GM21390 (cell line): Measurements from ENCODE around the gene PTPN14.
"Not testable (repeated sequence)": the region's sequence is repeated elsewhere in the genome, so short reads cannot be mapped to it uniquely, and the experiment has no call there.

ENCODE experiments used
- ATAC-seq: cut with Tn5 transposase; IDR thresholded peaks from one replicate; pipeline ENCODE4 v1.9.1; 2021; ENCODE audit not compliant: unreplicated experiment

PTPN14 gene

DNA sequence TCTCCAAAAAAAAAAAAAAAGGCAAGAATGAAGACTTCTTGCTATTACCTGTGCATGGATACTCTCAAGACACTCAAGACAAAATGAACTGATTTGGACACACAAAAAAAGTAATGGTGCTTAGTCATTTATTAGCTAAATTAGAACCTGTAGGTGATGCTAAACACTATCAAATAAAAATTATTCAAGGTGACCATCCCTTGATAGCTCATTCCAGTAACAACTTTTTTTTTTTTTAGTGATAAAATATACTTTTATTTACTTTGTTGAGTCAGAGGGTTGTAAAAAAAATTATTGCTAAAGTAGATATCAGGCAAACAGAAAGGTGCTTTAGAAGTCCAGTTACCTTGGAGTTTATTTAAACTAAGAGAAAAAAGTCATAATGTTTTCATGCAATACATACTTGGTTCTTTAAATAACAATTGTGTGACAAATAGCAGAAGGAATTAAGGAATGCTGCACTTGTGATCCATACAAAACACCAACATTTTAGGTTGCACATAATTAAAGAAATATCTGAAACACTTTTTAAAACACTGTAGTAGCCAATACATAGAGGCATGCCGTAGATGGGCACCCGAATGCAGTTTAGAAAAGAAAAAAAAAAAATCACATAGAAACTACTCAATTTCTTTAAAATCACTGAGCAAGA, 69.3 kb downstream of the PTPN14 start:
- ATAC-seq: not testable (repeated sequence)

DNA sequence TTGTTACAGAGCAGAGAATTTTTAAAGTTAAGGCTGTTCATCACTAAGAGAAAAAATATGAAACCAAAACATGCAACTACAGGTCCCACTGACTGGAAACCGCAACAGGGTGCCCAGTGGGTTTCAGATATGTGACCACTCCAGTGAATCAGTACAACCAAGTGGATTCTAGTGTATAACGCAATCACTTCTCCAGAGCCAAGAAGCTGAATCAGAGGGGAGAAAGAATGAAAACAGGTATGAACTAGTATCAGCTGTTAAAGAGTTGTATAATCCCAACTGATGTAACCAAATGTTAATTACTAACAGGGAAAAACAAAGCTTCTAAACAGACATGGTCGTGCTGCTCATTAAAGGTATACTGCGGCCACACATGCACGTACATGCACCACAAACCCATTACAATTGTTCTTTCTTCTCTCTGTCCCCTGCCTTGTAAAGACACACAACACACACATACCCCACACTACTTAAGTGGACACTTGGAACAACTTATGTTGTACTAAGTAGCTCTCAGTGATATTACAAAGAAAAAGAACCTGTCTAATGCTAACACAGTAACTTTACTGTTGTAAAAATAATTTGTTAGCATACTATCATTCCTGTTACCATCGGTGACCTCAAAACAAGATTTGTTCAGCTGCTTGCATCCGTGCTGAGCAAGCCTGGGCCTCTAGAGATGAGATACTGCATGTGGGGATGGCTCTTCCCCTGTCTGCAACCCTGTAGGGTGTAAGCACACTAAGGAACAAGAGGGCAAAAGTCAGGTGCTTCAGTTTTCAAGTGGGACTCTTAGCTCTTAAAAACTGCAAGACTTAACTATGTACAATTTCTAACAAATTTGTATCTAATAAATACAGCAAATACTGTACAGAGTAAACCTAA, 74.2 kb downstream of the PTPN14 start:
- ATAC-seq: no peak

DNA sequence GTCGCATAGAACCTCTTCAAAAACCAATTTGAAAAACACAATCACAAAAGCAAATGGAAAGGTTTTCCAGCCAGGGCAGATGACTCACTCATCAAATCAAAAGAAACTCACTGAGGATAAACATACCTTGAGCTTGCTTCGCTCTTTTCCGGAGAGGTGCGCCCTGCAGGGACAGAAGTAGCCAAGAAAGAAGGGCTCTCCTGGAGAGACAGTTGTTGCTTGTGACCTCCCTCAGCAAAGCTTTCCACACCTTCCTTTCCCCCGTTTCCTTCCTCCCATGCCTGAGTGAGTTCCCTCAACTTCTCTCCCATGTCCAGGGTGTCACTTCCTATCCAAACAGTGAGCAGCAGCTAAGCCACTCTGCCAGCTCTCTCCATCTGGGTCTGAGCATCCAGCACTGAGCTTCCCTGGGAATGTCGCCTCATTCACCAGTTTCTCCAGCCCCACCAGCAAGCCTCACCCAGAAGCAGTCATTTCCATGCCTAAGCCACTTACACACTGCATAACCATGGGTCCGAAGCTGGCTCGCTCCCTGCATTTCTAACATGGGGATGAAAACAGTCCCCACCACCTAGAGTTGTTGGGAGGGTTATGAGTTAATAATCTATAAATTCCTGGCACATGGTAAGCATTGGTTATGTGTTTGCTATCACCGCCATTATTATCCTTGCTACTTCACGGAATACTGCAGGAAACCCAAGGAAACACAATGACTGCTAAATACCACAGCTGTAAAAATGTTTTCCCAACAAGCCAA, 75.0 kb downstream of the PTPN14 start:
- no peak for ATAC-seq

DNA sequence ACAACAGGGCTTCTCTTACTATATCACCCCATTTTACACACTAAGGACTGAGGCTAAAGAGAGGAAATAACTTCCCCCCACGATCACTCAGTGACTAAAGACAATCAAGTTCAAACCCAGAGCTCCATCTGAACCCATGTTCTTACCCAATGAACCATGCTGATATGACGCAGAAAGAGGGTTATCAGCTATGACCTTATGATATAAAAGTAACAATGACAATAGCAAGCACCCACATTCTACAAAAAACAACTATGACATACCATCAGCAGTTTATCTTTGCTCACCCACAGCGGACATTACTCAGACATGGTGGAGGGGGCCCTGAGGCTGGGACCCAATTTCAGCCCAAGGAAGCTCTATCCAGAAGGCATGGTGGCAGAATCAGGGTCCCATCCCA, 75.7 kb downstream of the PTPN14 start:
- no peak for ATAC-seq

DNA sequence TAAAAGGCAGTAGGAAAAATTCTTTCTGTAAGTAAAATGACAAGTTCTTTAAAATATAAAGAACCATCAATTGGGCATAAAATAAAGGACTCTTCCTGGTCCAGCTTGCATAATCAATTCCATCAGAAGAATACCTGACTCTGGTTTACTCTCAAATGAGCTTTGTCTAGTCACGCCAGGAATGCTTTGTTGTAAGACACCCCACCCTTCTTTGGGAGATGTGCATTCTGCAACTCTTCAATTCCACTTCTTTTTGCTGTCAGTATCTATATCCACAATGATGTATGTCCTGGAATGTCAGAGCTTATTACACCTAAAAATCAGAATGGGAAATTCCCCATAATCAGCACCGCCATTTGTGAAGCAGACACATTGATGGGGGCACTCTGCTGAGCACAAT, 76.1 kb downstream of the PTPN14 start:
- no peak for ATAC-seq

DNA sequence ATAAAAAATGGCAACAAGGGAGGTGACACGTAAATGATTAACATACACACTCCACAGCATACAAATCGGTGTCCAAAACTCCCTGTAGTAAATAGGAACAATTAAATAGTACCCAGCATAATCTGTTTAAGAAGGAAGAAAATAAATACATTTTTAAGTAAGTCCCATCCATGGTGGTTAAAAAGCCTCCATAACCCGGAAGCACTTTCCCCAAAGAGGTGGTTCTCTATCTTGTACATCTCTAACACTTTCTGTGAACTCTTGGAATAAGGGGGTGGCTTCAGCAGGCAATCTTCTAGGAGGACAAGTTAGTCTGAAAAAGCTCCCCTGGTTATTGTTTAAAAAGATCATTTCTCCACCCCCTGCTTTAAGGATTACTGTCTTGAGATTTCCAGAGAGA, 76.9 kb downstream of the PTPN14 start:
- no peak for ATAC-seq

DNA sequence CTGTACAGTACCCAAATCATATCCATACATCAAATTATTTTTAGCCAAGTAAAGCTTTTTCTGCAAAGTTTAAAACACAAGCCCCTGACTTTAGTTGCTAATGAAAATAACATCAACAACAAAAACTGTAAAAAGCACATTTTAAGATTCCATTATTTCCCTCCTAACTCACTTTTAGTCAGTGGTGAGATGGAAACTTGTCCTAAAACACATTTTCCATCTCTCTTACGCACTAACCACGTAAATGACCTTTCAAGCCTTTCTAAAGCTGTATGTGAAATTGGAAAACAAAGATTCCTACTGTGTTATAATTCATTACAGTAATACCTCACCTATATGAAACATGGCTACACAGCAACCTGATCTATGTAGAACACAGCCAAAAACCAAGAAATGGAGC, 77.5 kb downstream of the PTPN14 start:
- ATAC-seq: no peak

DNA sequence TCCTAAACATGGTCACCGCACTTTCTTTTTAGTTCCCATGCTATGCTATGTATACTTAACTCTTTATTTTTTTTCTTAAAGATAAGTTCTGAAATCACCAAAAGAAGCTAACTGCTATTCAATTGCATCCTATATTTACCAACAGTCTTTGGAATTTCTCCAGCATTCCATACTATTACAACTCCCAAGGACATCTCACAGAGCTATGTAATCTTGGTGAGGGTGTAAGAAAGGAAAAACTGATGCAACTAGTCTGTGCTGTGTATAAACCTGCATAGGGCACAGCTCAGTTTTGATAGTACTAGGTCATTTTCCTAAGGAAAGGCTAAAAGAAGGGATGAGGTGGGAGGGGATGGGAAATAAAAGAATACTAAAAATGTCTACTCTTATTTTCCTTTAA, 78.0 kb downstream of the PTPN14 start:
- ATAC-seq: no peak

DNA sequence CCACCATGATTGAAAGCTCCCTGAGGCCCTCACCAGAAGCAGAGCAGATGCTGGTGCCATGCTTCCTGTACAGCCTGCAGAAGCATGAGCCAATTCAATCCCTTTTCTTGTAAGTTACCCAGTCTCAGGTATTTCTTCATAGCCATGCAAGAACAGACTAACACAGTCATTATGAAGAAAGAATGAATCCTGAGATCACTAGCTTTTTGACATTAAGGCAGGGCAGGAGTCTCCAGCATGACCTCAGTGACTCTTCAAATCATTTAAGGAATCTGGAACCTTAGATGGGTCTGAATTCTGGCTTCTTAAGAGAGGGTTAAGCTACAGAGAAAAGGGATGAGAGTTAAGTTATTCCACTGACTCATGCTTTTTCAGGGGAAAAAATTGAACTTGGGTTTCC, 79.0 kb downstream of the PTPN14 start:
- ATAC-seq: no peak

DNA sequence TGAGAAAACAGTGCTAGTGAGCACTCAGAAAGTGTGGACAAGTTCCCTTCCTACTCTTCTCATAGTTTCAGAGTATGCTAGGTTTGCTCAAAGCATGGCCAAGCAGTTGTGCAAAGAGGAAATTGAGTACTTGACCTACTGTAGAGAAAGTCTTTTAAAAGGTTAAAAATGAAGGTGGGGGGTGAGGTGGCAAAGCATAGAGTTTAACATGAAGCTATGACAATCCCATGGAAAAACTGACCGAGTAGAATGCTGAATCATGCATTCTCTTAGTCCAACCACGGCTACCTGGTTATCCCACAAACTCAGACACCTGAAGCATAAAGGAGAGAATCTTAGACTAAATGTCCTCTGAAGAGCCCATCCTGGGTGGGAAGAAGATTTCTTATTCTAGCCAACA, 79.9 kb downstream of the PTPN14 start:
- ATAC-seq: no peak

DNA sequence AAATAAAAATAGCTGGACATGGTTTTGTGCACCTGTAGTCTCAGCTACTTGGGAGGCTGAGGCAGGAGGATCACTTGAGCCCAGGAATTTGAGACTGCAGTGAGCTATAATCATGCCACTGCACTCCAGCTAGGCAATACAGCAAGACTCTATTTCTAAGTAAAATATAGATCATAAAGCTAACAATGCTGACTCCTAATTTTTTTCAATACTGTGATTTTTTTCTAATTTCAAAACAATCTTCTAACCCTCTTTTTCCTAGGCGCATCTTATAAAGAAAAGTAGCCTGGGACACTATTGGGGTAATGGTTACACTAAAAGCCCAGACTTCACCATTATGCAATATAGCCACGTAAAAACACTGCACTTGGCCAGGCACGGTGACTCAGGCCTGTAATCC, 81.3 kb downstream of the PTPN14 start:
- no peak for ATAC-seq

DNA sequence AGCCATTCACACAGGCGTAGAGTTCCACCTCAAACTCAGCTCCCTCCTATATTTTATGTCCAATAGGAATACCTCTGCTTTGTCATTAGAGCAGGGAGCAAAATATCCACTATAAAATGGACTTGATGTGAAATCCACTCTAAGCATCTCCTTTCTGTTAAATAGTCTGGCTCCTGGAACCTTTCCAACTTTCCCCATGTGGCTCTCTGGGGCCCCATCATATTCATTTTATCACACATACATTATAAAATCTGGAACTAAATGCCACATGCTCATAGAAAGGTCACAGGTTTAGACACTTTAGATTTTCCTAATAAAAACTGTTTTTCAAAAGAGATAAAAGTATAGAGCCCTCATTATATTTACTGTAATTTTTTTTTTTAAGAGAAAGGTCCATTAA, 82.1 kb downstream of the PTPN14 start:
- no peak for ATAC-seq

DNA sequence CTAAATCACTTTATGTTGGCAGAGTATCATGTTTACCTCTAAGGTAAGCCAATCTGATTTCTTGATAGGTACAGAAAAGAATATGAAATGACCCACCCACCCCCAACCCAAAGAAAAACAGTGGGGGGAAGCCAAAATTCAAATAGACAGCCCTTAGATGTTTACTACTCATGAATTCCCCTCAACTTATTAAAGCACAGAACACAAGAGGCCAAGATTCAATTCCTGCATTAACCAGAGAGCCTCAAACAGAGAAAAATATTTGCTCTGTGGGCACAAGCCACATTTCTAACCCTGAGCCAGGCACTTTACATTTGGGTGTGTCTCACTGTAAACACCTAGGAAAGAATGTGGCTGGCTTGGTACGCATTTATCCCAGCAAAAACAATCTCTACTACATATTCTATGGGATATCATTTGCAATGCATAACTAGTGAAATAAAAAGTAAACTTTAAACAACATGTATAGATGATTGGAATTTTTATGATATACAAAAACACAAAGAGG, 84.3 kb downstream of the PTPN14 start:
- no peak for ATAC-seq

DNA sequence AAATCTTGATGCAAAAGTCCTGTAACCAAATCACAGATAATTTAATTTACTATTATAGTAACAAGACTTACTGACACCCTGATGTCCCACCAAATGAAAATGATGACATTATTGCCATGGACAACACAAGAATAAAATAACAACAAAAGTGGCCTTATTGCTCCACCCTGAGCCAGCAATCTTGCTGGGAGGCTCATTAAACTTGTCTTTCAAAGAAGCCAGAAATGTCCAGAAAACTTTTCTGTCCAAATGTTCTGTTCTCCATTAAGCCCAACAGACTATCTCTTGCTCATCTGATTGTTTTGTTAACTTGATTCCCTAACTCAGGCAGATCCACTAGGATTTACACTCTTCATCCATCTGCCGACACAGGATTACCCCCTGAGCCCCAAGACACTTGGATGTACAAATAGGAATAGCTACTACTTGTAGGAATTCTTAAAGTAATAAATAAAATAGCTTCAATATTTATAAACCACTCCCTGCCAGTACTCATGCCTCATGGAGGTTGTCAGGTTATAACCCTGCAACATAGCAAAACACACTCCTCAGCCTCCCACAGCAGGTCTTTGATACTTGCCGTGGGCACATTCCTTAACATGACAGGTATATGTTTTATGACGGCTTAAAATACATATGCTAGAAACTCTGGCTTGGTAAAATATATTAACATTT, 84.9 kb downstream of the PTPN14 start:
- ATAC-seq: no peak

DNA sequence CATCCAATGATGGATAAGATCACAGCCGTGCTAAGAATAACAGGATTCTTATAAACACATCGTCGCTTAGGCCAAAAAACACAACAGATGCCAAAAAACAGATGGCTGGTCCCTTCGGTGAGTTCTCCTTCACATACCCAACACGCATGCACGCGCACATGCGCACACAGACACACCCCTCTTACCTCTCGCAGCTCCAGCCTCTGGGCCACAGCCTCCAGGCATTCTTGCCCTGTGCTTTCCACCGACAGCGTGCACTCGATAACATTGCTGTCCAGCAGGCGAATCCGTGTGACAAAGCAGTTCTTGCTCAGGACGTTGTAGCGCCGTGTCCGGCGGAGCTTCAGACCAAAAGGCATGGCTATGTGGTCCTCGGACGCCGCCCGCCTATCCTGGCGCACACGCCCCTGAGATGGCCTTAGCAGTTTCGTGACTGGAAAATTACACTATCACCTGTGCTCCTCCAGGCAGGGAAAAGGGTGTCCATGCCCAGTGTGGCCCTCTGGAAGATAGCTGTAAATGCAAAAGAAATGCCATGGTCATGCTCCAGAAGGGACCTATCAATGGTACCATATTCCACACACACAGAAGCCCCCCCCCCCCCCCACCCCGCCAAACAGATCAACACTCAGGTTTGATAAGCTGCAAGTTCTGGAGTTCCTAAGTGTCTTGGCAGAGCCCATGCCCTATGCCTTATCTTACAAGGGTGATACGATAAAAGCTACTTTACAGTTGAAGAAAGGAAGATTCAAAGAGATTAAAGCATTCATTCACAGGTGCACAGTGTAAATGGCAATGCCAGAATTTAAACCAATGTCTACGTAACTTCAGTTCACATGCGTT, 86.7 kb downstream of the PTPN14 start:
- no peak for ATAC-seq

DNA sequence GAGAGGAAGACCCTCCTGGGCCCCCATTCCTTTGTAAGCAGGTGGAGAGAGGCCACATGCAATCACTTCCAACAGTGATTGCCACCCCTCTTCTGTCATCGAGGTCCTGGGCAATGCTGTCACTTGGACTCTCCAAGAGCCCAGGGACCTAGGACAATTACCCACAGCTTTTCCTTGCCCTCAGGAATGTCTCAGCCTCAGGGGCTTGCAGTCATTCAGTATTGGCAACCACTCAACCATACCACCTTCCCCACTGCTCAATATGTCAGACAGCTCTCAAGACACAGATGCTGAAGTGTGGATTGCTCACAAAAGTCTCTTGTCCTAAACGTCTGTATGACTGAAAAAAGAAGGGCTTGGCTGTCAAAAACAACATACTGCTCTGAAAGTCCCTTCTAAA, 87.8 kb downstream of the PTPN14 start:
- ATAC-seq: no peak

DNA sequence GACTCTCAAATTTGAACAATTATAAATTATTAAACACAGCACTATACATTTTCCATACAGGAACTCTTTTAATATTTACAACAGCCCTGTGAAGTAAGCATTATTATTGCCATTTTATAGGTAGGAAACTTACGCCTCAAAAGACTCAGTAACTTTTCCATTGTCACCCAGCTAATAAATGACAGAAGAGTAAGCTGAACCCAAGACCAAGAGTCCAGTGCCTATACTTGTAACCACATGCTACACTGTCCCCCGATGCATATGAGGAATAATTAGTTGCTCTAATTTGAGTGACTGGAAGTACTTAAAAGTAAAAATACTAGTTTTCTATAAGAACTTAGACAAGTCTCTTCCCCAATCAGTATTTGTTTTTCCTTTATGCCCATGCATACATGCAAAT, 88.5 kb downstream of the PTPN14 start:
- no peak for ATAC-seq

DNA sequence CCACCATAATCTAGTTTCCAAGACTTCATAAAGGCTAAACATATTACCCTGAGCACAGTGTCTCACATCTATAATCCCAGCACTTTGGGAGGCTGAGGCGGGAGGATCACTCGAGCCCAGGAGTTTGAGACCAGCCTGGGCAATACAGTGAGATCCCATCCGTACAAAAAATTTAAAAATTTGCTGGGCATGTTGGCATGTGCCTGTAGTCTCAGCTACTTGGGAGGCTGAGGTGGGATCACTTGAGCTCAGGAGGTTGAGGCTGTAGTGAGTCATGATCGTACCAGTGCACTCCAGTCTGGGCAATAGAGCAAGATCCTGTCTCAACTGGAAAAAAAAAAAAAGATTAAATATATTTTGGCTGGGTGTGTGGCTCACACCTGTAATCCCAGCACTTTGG, 90.1 kb downstream of the PTPN14 start:
- no peak for ATAC-seq

DNA sequence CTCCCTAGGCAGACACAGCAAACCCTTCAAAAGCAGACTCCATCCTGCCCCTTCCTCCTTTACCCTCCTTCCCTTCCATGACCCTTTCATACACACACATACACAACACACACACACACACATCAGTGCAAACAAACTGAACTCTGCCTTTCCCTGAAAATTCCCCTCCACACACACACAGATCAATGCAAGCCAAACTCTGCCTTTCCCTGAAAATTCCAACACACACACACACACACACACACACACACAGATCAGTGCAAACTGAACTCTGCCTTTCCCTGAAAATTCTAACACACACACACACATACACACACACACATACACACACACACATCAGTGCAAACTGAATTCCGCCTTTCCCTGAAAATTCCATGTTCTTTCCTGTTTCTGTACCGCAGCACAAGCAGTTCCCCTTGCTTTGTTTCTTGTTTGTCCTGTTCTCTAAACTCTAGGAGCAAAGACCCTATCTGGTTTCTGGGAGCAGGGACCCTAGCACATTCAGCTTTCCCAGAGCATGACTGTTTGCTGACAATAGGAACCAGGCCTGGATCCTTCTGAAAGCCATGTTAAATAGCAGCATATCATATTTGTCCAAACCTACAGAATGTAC, 91.0 kb downstream of the PTPN14 start:
- ATAC-seq: no peak

DNA sequence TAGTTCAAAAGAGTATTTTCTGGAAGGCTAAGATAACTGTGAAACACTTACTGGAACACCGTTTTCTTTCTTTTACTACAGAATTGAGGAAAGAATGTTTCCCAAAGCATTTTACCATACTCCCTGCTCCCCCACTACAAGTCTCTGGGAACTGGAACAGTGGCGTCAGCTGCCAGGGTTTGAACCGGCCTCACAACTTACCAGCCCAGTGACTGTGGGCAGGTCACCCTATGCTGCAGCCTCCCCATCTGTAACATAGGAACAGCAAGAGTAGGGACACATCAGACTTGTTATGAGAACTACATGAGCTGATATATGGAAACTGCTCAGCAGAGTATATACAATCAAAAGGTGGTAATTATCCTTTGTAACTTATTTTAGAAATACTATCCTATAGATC, 91.5 kb downstream of the PTPN14 start:
- no peak for ATAC-seq
